Keratinocyte (primary cell): Measurements from ENCODE around the gene NEK9.

Source experiments
- CTCF ChIP-seq, 3 experiments: IDR thresholded peaks in 1 of 3; conservative IDR thresholded peaks in 1 of 3; optimal IDR thresholded peaks in 1 of 3; 2 replicates in 2 of 3; 3 replicates in 1 of 3; pipeline versions ENCODE3 to v1.5.1; 2011; ENCODE audit warnings: low read length in 3 of 3, mild to moderate bottlenecking in 3 of 3, moderate library complexity in 2 of 3, control low read depth in 1 of 3, inconsistent platforms in 1 of 3; ENCODE audit not compliant: insufficient read depth in 2 of 3; ENCODE audit errors: extremely low read depth in 1 of 3
- EZH2 ChIP-seq: IDR thresholded peaks from one replicate; pipeline ENCODE4 v1.6.1; 2012; ENCODE audit warnings: inconsistent platforms, mild to moderate bottlenecking, low read length, moderate library complexity

DNA sequence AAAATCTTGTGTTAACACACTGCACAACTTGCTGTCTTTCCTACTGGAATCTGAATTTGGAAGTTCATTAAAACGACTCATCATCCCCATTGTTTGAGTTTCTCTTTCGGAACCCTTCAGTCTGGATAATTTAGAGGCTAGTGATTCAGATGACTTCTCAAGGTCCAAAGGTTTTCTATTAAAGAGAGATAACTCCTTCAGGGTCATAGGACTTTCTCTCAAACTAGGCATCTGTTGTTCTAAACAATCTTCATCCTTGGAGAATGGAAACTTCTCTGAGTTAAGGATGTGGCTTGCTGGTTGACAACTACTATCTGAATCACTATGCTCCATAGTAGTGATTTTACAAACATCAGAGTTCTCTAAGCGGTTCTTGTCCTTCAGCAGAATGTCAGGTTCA lies 79.9 kb downstream of the NEK9 start:
- TF ChIP-seq CTCF (optimal IDR thresholded peaks at IDR 0.05 in 1 of 3, IDR thresholded peaks at IDR 0.05 in 1 of 3, conservative IDR thresholded peaks at IDR 0.05 in 1 of 3; ENCODE audit: extremely low read depth in 1 of 3, insufficient read depth in 2 of 3, low read length in 3 of 3) (no peak), EZH2 (no peak)
